ENCODE data around the gene PSMB11. TPM values are rescaled to one million over a fixed set of nuclear protein-coding genes. Genes with fewer than 3 reads are reported as not detected.

The PSMB11 gene
- total RNA-seq, 1 experiment from 2014 or later, result not detected

- no TSS peak for BruUV-seq (replicated peaks)
- Mint-ChIP-seq H3K9me3 (ENCODE audit: unreplicated experiment) (no peaks in the 10 kb centered on the region), H3K4me3 (ENCODE audit: unreplicated experiment) (no peak overlapping the region), H3K27ac (ENCODE audit: unreplicated experiment) (no peak overlapping the region), H3K27me3 (ENCODE audit: insufficient read depth, unreplicated experiment) (no peaks in the 10 kb centered on the region), H3K4me1 (ENCODE audit: low read depth, unreplicated experiment) (peaks cover 10% of the 10 kb centered on the region), H3K36me3 (ENCODE audit: insufficient read depth, unreplicated experiment) (peaks cover 13% of the 10 kb centered on the region)
- no peak for TF ChIP-seq CTCF (IDR thresholded peaks at IDR 0.05; ENCODE audit: insufficient read depth in 1 of 2, low read depth in 1 of 2, low read length in 1 of 2, severe bottlenecking in 1 of 2, unreplicated experiment in 1 of 2)
- Histone ChIP-seq H3K9me3 (no peaks in the 10 kb centered on the region), H3K4me1 (peaks cover 9% of the 10 kb centered on the region), H3K4me3 (ENCODE audit: low read depth, low read length) (no peak overlapping the region), H3K27me3 (replicated peaks; ENCODE audit: control insufficient read depth, insufficient read depth, low read length) (no peaks in the 10 kb centered on the region), H3K36me3 (ENCODE audit: control insufficient read depth, insufficient read depth, low read length) (no peaks in the 10 kb centered on the region)
- ChIA-PET POLR2A (no interaction called here), CTCF (interaction anchor here (0.6 to 1.3 kb wide), 2 partner anchors 25 to 1440 kb away, joined by 3 read pairs; partner anchors contain the start of gene OR10G3)
- intact Hi-C loops (cut with micrococcal nuclease; ENCODE audit: unreplicated experiment), result no loop called here
- DNase-seq, result no peak
Observed at GRCh38 chr14:23020143-23021128, 21.6 kb upstream of the PSMB11 start.

GRCh38 chr14:23021434-23021833, 20.6 kb upstream of the PSMB11 start:
- peaks cover 16% of the 10 kb centered on the region for H3K4me1 ChIP-seq
- TF ChIP-seq CTCF (IDR thresholded peaks at IDR 0.05; ENCODE audit: insufficient read depth in 1 of 2, low read depth in 1 of 2, low read length in 1 of 2, severe bottlenecking in 1 of 2, unreplicated experiment in 1 of 2), result no peak
- H3K36me3 Mint-ChIP-seq (ENCODE audit: insufficient read depth, unreplicated experiment), result peaks cover 23% of the 10 kb centered on the region
- no peaks in the 10 kb centered on the region for H3K36me3 ChIP-seq (ENCODE audit: control insufficient read depth, insufficient read depth, low read length)
- no TSS peak for BruUV-seq (replicated peaks)
- no peaks in the 10 kb centered on the region for H3K9me3 Mint-ChIP-seq (ENCODE audit: unreplicated experiment)
- ChIA-PET CTCF (no interaction called here), POLR2A (no interaction called here)
- intact Hi-C loops (cut with micrococcal nuclease; ENCODE audit: unreplicated experiment), result no loop called here
- no peaks in the 10 kb centered on the region for H3K27me3 ChIP-seq (replicated peaks; ENCODE audit: control insufficient read depth, insufficient read depth, low read length)
- no peaks in the 10 kb centered on the region for H3K9me3 ChIP-seq
- H3K4me3 Mint-ChIP-seq (ENCODE audit: unreplicated experiment), result no peak overlapping the region
- no peak overlapping the region for H3K4me3 ChIP-seq (ENCODE audit: low read depth, low read length)
- H3K27me3 Mint-ChIP-seq (ENCODE audit: insufficient read depth, unreplicated experiment), result no peaks in the 10 kb centered on the region
- H3K27ac Mint-ChIP-seq (ENCODE audit: unreplicated experiment), result no peak overlapping the region
- peaks cover 14% of the 10 kb centered on the region for H3K4me1 Mint-ChIP-seq (ENCODE audit: low read depth, unreplicated experiment)
- no peak for DNase-seq

- DNase-seq, result no peak
- Mint-ChIP-seq H3K9me3 (ENCODE audit: unreplicated experiment) (no peaks in the 10 kb centered on the region), H3K36me3 (ENCODE audit: insufficient read depth, unreplicated experiment) (peaks cover 28% of the 10 kb centered on the region), H3K27ac (ENCODE audit: unreplicated experiment) (no peak overlapping the region), H3K4me3 (ENCODE audit: unreplicated experiment) (no peak overlapping the region), H3K27me3 (ENCODE audit: insufficient read depth, unreplicated experiment) (no peaks in the 10 kb centered on the region), H3K4me1 (ENCODE audit: low read depth, unreplicated experiment) (peaks cover 14% of the 10 kb centered on the region)
- intact Hi-C loops (cut with micrococcal nuclease; ENCODE audit: unreplicated experiment), result no loop called here
- no peak overlapping the region for H3K4me3 ChIP-seq (ENCODE audit: low read depth, low read length)
- ChIA-PET CTCF (no interaction called here), POLR2A (no interaction called here)
- no peaks in the 10 kb centered on the region for H3K9me3 ChIP-seq
- H3K4me1 ChIP-seq, result peaks cover 16% of the 10 kb centered on the region
- no TSS peak for BruUV-seq (replicated peaks)
- H3K36me3 ChIP-seq (ENCODE audit: control insufficient read depth, insufficient read depth, low read length), result no peaks in the 10 kb centered on the region
- no peak for TF ChIP-seq CTCF (IDR thresholded peaks at IDR 0.05; ENCODE audit: insufficient read depth in 1 of 2, low read depth in 1 of 2, low read length in 1 of 2, severe bottlenecking in 1 of 2, unreplicated experiment in 1 of 2)
- no peaks in the 10 kb centered on the region for H3K27me3 ChIP-seq (replicated peaks; ENCODE audit: control insufficient read depth, insufficient read depth, low read length)
Observed at GRCh38 chr14:23021889-23022442, 20.0 kb upstream of the PSMB11 start.

All from Caco-2 (cell line).